DOHH2 (cell line): Measurements from ENCODE around the gene FCN2.

Experiments
- CTCF ChIP-seq: fragments of 200-600 bp; sonication (generic); IDR thresholded peaks from one replicate; pipeline ENCODE4 v1.5.1; 2014; ENCODE audit warnings: antibody characterized with exemption, mild to moderate bottlenecking, low read depth, low read length; ENCODE audit not compliant: poor library complexity, severe bottlenecking
- EZH2phosphoT487 ChIP-seq: fragments of 200-600 bp; sonication (generic); IDR thresholded peaks from 2 replicates; pipeline ENCODE4 v1.6.1; 2017; ENCODE audit warnings: borderline replicate concordance, mild to moderate bottlenecking, antibody characterized with exemption, low read length, moderate library complexity, mixed read lengths

GRCh38 chr9:134912126-134912840 is 31.7 kb downstream of the FCN2 start:
- TF ChIP-seq EZH2phosphoT487 = no peak
- TF ChIP-seq CTCF = no peak
